Hippocampal formation (tissue), 2 donors: ENCODE results near the gene TRMT10A.
A peak's percentile ranks its signal among the peaks of the same experiment; 100 is the strongest.

Source experiments
- DNase-seq, 2 donors: peaks; one replicate each; lab custom pipeline; 2025; lab: John Stamatoyannopoulos, UW

TRMT10A gene

GRCh38 chr4:99563310-99564186, at the start of gene TRMT10A:
Gene TRMT10A (minus strand): TSS chr4:99564039. CDS start chr4:99559338, 4,701 bp downstream.
- peak; percentile 97 to 98 for DNase-seq

- DNase-seq = no peak
These were observed 48.9 kb upstream of the TRMT10A start for GRCh38 chr4:99612704-99613103.

- DNase-seq = no peak
These were observed 48.4 kb upstream of the TRMT10A start for GRCh38 chr4:99612281-99612680.

- no peak for DNase-seq
These were observed 46.9 kb upstream of the TRMT10A start for GRCh38 chr4:99610605-99611175.

GRCh38 chr4:99608417-99608816, 44.6 kb upstream of the TRMT10A start:
- no peak for DNase-seq

- no peak for DNase-seq
These were observed 42.9 kb upstream of the TRMT10A start for GRCh38 chr4:99606716-99607115.

GRCh38 chr4:99594818-99595217, 31.0 kb upstream of the TRMT10A start:
- no peak for DNase-seq

GRCh38 chr4:99593781-99594641, 30.2 kb upstream of the TRMT10A start:
- no peak for DNase-seq

- no peak for DNase-seq
These were observed 27.9 kb upstream of the TRMT10A start for GRCh38 chr4:99591757-99592156.

GRCh38 chr4:99587803-99588202, 24.0 kb upstream of the TRMT10A start:
- no peak for DNase-seq

GRCh38 chr4:99587309-99587708, 23.5 kb upstream of the TRMT10A start:
- DNase-seq = no peak

GRCh38 chr4:99586797-99587196, 23.0 kb upstream of the TRMT10A start:
- no peak for DNase-seq

GRCh38 chr4:99586322-99586721, 22.5 kb upstream of the TRMT10A start:
- DNase-seq = no peak

GRCh38 chr4:99585516-99585915, 21.7 kb upstream of the TRMT10A start:
- DNase-seq = no peak

- DNase-seq = no peak
These were observed 14.9 kb upstream of the TRMT10A start for GRCh38 chr4:99578714-99579113.

- DNase-seq = no peak
These were observed 10.9 kb upstream of the TRMT10A start, which contains the start of gene MTTP for GRCh38 chr4:99574530-99575324. Gene MTTP (plus strand): TSS chr4:99574824. CDS start chr4:99574910, 86 bp downstream.

GRCh38 chr4:99573735-99574368, 10.0 kb upstream of the TRMT10A start:
- no peak for DNase-seq

- no peak for DNase-seq
These were observed 8.8 kb upstream of the TRMT10A start for GRCh38 chr4:99572527-99573240.

GRCh38 chr4:99571883-99572282, 8.0 kb upstream of the TRMT10A start:
- DNase-seq = no peak

- DNase-seq = no peak
These were observed 1.1 kb upstream of the TRMT10A start for GRCh38 chr4:99564921-99565320.
